Measurements from ENCODE around the gene TXNDC17. TPM values are rescaled to one million over a fixed set of nuclear protein-coding genes. Genes with fewer than 3 reads are reported as not detected.

TXNDC17 gene
- total RNA-seq, 4 donors from 2014 or later = 2.8 to 108 (median 51.5) TPM

GRCh38 chr17:6633263-6633662 lies 7.6 kb upstream of the TXNDC17 start:
- Histone ChIP-seq H3K4me1 (no peaks in the 10 kb centered on the region), H3K4me3 (no peak overlapping the region), H3K27me3 (no peaks in the 10 kb centered on the region), H3K36me3 (no peaks in the 10 kb centered on the region), H3K27ac (no peak overlapping the region), H3K9me3 (no peaks in the 10 kb centered on the region)
- no peak for DNase-seq
- intact Hi-C loops (cut with DNase I; ENCODE audit: low total_unique reads) = loop anchor here (5.0 kb wide), 1 partner anchor 1639 kb away; no protein-coding TSS in a partner anchor
- TF ChIP-seq CTCF (IDR thresholded peaks at IDR 0.05) (no peak), POLR2A (IDR thresholded peaks at IDR 0.05) (no peak)

GRCh38 chr17:6636105-6636504 lies 4.8 kb upstream of the TXNDC17 start:
- H3K4me3 ChIP-seq = no peak overlapping the region
- no peaks in the 10 kb centered on the region for H3K36me3 ChIP-seq
- H3K27ac ChIP-seq = no peak overlapping the region
- intact Hi-C loops (cut with DNase I; ENCODE audit: low total_unique reads) = no loop called here
- TF ChIP-seq POLR2A (IDR thresholded peaks at IDR 0.05) (no peak), CTCF (IDR thresholded peaks at IDR 0.05) (no peak)
- H3K9me3 ChIP-seq = no peaks in the 10 kb centered on the region
- no peaks in the 10 kb centered on the region for H3K27me3 ChIP-seq
- peaks cover 0 to 13% of the 10 kb centered on the region in 2 donors for H3K4me1 ChIP-seq
- no peak for DNase-seq

- TF ChIP-seq POLR2A (IDR thresholded peaks at IDR 0.05) (no peak), CTCF (IDR thresholded peaks at IDR 0.05) (no peak)
- H3K4me3 ChIP-seq = no peak overlapping the region
- H3K36me3 ChIP-seq = no peaks in the 10 kb centered on the region
- H3K9me3 ChIP-seq = no peaks in the 10 kb centered on the region
- DNase-seq = no peak
- intact Hi-C loops (cut with DNase I; ENCODE audit: low total_unique reads) = no loop called here
- H3K27ac ChIP-seq = no peak overlapping the region
- H3K4me1 ChIP-seq = peaks cover 0 to 13% of the 10 kb centered on the region in 2 donors
- no peaks in the 10 kb centered on the region for H3K27me3 ChIP-seq
Observed at GRCh38 chr17:6636616-6637457, 4.0 kb upstream of the TXNDC17 start.

- no peaks in the 10 kb centered on the region for H3K36me3 ChIP-seq
- H3K27me3 ChIP-seq = no peaks in the 10 kb centered on the region
- H3K4me1 ChIP-seq = peaks cover 0 to 13% of the 10 kb centered on the region in 2 donors
- intact Hi-C loops (cut with DNase I; ENCODE audit: low total_unique reads) = no loop called here
- H3K4me3 ChIP-seq = no peak overlapping the region
- no peaks in the 10 kb centered on the region for H3K9me3 ChIP-seq
- H3K27ac ChIP-seq = no peak overlapping the region
- no peak for DNase-seq
- no peak for TF ChIP-seq POLR2A (IDR thresholded peaks at IDR 0.05)
- TF ChIP-seq CTCF (IDR thresholded peaks at IDR 0.05) = no peak
Observed at GRCh38 chr17:6637458-6637840, 3.4 kb upstream of the TXNDC17 start.

- Histone ChIP-seq H3K36me3 (no peaks in the 10 kb centered on the region), H3K27ac (no peak overlapping the region), H3K27me3 (no peaks in the 10 kb centered on the region), H3K4me3 (no peak overlapping the region), H3K4me1 (peaks cover 0 to 13% of the 10 kb centered on the region in 2 donors), H3K9me3 (no peaks in the 10 kb centered on the region)
- TF ChIP-seq CTCF (IDR thresholded peaks at IDR 0.05) (no peak), POLR2A (IDR thresholded peaks at IDR 0.05) (no peak)
- DNase-seq = no peak
- intact Hi-C loops (cut with DNase I; ENCODE audit: low total_unique reads) = no loop called here
Observed at GRCh38 chr17:6638046-6638908, 2.6 kb upstream of the TXNDC17 start.

All from uterus (tissue), 4 donors.